A549 (cell line): ENCODE measurements around the gene MEF2B.

Experiments used
- ATOH8 ChIP-seq: fragments of 250-450 bp; sonication (Bioruptor Pico); IDR thresholded peaks from 2 replicates; pipeline ENCODE4 v1.5.0; 2020; ENCODE audit warnings: low read depth, mild to moderate bottlenecking, moderate library complexity
- CBX2 ChIP-seq: fragments of 200-600 bp; sonication (generic); IDR thresholded peaks from 2 replicates; pipeline ENCODE4 v1.6.1; 2016; ENCODE audit warnings: low read depth, mild to moderate bottlenecking, borderline replicate concordance
- CTCF ChIP-seq: fragments of >200 bp; sonication (Bioruptor Twin); formaldehyde crosslinking; IDR thresholded peaks from 3 replicates; pipeline ENCODE4 v1.5.1; 2016
- EP300 ChIP-seq, 2 experiments: fragments of >200 bp; sonication (Bioruptor Twin); formaldehyde crosslinking; IDR thresholded peaks; 2 replicates in 1 of 2; 3 replicates in 1 of 2; pipeline ENCODE4 v1.6.1; 2016 to 2017
- JUNB ChIP-seq: fragments of >200 bp; sonication (Bioruptor Twin); formaldehyde crosslinking; IDR thresholded peaks from 2 replicates; pipeline ENCODE4 v1.6.1; 2016
- NPAS2 ChIP-seq: fragments of 250-450 bp; sonication (Bioruptor Pico); IDR thresholded peaks from 2 replicates; pipeline ENCODE4 v1.8.0; 2022; ENCODE audit warnings: mild to moderate bottlenecking, moderate library complexity, borderline replicate concordance
- POLR2A ChIP-seq: IDR thresholded peaks from 2 replicates; pipeline ENCODE4 v1.6.1; 2012; ENCODE audit warnings: mild to moderate bottlenecking, low read length
- RFX5 ChIP-seq: fragments of 450-650 bp; IDR thresholded peaks from 2 replicates; pipeline ENCODE4 v1.7.1; 2014; ENCODE audit warnings: antibody characterized with exemption, mild to moderate bottlenecking, moderate library complexity
- TF ChIP-seq, protein P1 (sequence below): IDR thresholded peaks from 2 replicates; pipeline ENCODE4 v1.6.1; 2012

- TF ChIP-seq CTCF, result no peak
- TF ChIP-seq POLR2A, result no peak
- TF ChIP-seq RFX5, result no peak
- no peak for TF ChIP-seq CBX2
- TF ChIP-seq EP300 (IDR thresholded peaks at IDR 0.05), result no peak
- TF ChIP-seq ATOH8 (CRISPR knock-in tag), result no peak
- TF ChIP-seq, protein P1, sequence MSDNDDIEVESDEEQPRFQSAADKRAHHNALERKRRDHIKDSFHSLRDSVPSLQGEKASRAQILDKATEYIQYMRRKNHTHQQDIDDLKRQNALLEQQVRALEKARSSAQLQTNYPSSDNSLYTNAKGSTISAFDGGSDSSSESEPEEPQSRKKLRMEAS, result no peak
- TF ChIP-seq JUNB, result no peak
- no peak for TF ChIP-seq NPAS2
Measured at GRCh38 chr19:19217099-19217498, 47.0 kb upstream of the MEF2B start.
